ENCODE results near the gene RMDN2. TPM values are rescaled to one million over a fixed set of nuclear protein-coding genes. Genes with fewer than 3 reads are reported as not detected.

RMDN2 gene
- total RNA-seq, 8 experiments from 2014 or later, result 5.1 to 13.9 (median 8.1) TPM

- Histone ChIP-seq H3K27ac (no peak overlapping the region), H3K4me1 (replicated peaks in 1 of 2) (no peaks in the 10 kb centered on the region), H3K4me3 (no peak overlapping the region)
- WGBS, 10 experiments, result 76 to 100% (median 82%) methylated on average over 2 to 5 of the region's 5 CpGs; no CpG with 5 or more reads in 4 of the 10 experiments
- in situ Hi-C loops (cut with MboI; ENCODE audit: low pct_unique_long_range_greater_than_20kb in 2 of 9, low sequenced_read_pairs in 9 of 9, unreplicated experiment in 9 of 9), result no loop called here
- no peak for ATAC-seq (replicated peaks in 6 of 8)
Observed at GRCh38 chr2:37904993-37905392, 20.1 kb upstream of the RMDN2 start.

DNA sequence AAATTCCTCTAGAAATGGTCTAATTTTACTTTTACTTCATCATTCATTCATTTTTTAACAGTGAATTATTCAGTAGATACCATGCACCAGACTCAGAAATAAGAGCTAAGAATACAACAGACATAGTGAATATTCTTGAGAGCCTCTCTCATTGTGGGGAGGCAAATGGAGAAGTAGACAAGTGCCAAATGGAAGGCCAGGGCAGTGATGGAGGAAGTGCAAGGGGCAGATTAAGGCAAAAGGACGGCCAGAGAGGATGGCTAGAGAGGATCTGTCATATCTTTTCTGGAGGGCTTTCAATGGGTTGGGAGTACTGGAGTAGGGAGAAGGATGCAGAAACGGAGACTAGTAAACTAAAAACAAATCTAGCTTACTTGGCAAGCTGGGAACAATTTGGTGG lies 19.0 kb upstream of the RMDN2 start:
- Histone ChIP-seq H3K4me1 (replicated peaks in 1 of 2) (no peaks in the 10 kb centered on the region), H3K4me3 (no peak overlapping the region), H3K27ac (no peak overlapping the region)
- ATAC-seq (replicated peaks in 6 of 8), result no peak
- WGBS, 10 experiments, result 60 to 100% (median 86%) methylated on average over 1 to 2 of the region's 2 CpGs; no CpG with 5 or more reads in 2 of the 10 experiments
- in situ Hi-C loops (cut with MboI; ENCODE audit: low pct_unique_long_range_greater_than_20kb in 2 of 9, low sequenced_read_pairs in 9 of 9, unreplicated experiment in 9 of 9), result no loop called here

DNA sequence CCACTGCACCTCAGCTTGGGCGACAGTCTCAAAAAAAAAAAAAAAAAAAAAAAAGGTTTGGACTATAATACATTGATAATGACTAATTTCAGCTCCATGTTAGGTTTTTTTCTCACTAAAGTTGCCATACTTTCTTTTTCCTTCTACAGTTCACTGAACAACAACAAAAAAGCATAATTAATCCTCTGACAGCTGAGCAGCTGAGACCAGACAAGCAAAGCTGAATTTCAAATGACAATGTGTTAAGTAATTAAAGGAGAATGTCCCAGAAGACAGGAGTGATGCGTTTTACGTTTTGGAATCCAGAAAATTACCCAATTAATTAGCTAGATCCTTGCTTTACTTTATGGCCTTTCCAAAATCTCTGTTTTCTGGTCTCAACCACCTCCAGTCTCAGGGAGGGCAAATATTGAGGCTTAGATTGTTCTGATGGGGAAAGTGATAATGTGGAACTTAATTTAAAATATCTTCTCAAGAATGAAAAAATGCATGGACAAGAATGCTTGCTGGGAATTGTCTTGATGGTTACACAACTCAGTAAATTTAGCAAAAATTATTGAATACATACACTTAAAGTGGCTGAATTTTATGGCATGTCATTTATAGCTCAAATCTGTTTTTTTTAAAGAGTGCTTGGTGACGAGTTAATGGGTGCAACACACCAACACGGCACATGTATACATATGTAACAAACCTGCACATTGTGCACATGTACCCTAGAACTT lies 17.4 kb upstream of the RMDN2 start:
- Histone ChIP-seq H3K4me1 (replicated peaks in 1 of 2) (no peaks in the 10 kb centered on the region), H3K27ac (no peak overlapping the region), H3K4me3 (no peak overlapping the region)
- peak in 6 of 8 experiments; percentile 19 to 61 (median 40) for ATAC-seq (replicated peaks in 6 of 8)
- in situ Hi-C loops (cut with MboI; ENCODE audit: low pct_unique_long_range_greater_than_20kb in 2 of 9, low sequenced_read_pairs in 9 of 9, unreplicated experiment in 9 of 9), result no loop called here
- 7 to 80% (median 42%) methylated on average over 1 to 5 of the region's 5 CpGs for WGBS, 10 experiments

DNA sequence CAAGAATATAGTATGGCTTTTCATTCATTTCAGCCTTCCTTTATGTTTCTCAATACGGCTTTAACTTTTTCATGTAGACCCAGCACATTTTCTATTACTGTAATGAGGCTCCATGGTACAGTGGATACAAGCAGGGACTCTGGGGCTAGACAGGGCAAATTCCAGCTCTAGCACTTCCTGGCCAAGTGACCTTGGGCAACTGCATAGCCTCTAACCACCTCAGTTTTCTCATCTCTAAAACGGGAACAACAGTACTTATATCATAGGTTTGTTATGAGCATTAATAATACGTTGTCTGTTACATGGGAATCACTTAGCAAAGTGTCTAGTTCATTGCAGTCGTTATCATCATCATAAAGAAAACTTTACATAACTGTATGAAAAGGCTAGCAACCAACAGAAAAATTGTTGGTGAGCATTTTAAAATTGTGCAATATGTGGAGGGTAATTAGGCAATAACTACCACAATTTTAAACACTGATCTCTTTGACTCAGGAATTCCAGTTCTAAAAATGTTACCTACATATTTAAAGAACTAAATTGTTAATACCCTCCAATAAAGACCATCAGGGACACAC lies 13.7 kb upstream of the RMDN2 start:
- WGBS, 10 experiments, result 75 to 100% (median 85%) methylated on average over 1 to 4 of the region's 4 CpGs
- Histone ChIP-seq H3K4me3 (no peak overlapping the region), H3K4me1 (replicated peaks in 1 of 2) (no peaks in the 10 kb centered on the region), H3K27ac (no peak overlapping the region)
- in situ Hi-C loops (cut with MboI; ENCODE audit: low pct_unique_long_range_greater_than_20kb in 2 of 9, low sequenced_read_pairs in 9 of 9, unreplicated experiment in 9 of 9), result no loop called here
- ATAC-seq (replicated peaks in 6 of 8), result no peak

GRCh38 chr2:37912056-37912455 lies 13.0 kb upstream of the RMDN2 start:
- Histone ChIP-seq H3K27ac (no peak overlapping the region), H3K4me1 (replicated peaks in 1 of 2) (no peaks in the 10 kb centered on the region), H3K4me3 (no peak overlapping the region)
- 29 to 100% (median 59%) methylated on average over 1 of the region's 1 CpG; no CpG with 5 or more reads in 2 of the 10 experiments for WGBS, 10 experiments
- peak in 1 of 8 experiments; percentile 6 for ATAC-seq (replicated peaks in 6 of 8)
- in situ Hi-C loops (cut with MboI; ENCODE audit: low pct_unique_long_range_greater_than_20kb in 2 of 9, low sequenced_read_pairs in 9 of 9, unreplicated experiment in 9 of 9), result no loop called here

- H3K27ac ChIP-seq, result no peak overlapping the region
- no peaks in the 10 kb centered on the region for H3K4me1 ChIP-seq (replicated peaks in 1 of 2)
- in situ Hi-C loops (cut with MboI; ENCODE audit: low pct_unique_long_range_greater_than_20kb in 2 of 9, low sequenced_read_pairs in 9 of 9, unreplicated experiment in 9 of 9), result no loop called here
- WGBS, 10 experiments, result 75 to 100% (median 91%) methylated on average over 1 to 2 of the region's 2 CpGs; no CpG with 5 or more reads in 1 of the 10 experiments
- H3K4me3 ChIP-seq, result no peak overlapping the region
- no peak for ATAC-seq (replicated peaks in 6 of 8)
Observed at GRCh38 chr2:37912616-37913015, 12.5 kb upstream of the RMDN2 start.

GRCh38 chr2:37914340-37914739 lies 10.7 kb upstream of the RMDN2 start:
- in situ Hi-C loops (cut with MboI; ENCODE audit: low pct_unique_long_range_greater_than_20kb in 2 of 9, low sequenced_read_pairs in 9 of 9, unreplicated experiment in 9 of 9), result no loop called here
- no peak overlapping the region for H3K4me3 ChIP-seq
- WGBS, 10 experiments, result 60 to 100% (median 100%) methylated on average over 1 to 2 of the region's 5 CpGs; no CpG with 5 or more reads in 5 of the 10 experiments

DNA sequence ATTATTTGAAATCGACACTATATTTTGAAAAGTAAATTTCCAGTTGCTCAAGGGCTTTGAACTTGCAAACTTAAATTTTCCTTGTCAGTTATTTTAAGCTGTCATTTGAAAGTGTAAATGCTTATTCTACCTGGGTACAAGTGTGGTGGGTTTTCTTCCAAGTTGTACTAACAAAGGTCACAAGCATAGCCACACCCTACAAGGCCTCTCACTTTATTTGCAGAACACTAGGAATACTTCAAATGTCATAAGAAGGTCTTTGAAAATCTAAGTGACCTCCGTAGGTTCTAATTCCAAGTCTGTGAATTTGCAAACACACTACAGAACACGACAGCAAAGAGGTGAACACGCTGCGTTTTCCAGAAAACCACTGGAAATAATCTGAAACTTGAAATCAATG lies 9.3 kb upstream of the RMDN2 start:
- ATAC-seq (replicated peaks in 6 of 8), result no peak
- no peak overlapping the region for H3K4me3 ChIP-seq
- H3K4me1 ChIP-seq (replicated peaks in 1 of 2), result peaks cover 0 to 5% of the 10 kb centered on the region in 2 donors
- in situ Hi-C loops (cut with MboI; ENCODE audit: low pct_unique_long_range_greater_than_20kb in 2 of 9, low sequenced_read_pairs in 9 of 9, unreplicated experiment in 9 of 9), result no loop called here
- WGBS, 10 experiments, result 77 to 94% (median 80%) methylated on average over 3 to 5 of the region's 5 CpGs; no CpG with 5 or more reads in 1 of the 10 experiments
- H3K27ac ChIP-seq, result no peak overlapping the region

More at GRCh38 chr2:37914340-37914739, 10.7 kb upstream of the RMDN2 start:
- no peak overlapping the region for H3K27ac ChIP-seq
- no peak for ATAC-seq (replicated peaks in 6 of 8)
- H3K4me1 ChIP-seq (replicated peaks in 1 of 2), result no peaks in the 10 kb centered on the region

- ATAC-seq (replicated peaks in 6 of 8), result peak in 4 of 8 experiments; percentile 29 to 82 (median 42)
- no peak overlapping the region for H3K4me3 ChIP-seq
- H3K4me1 ChIP-seq (replicated peaks in 1 of 2), result peaks cover 0 to 5% of the 10 kb centered on the region in 2 donors
- no peak overlapping the region for H3K27ac ChIP-seq
- in situ Hi-C loops (cut with MboI; ENCODE audit: low pct_unique_long_range_greater_than_20kb in 2 of 9, low sequenced_read_pairs in 9 of 9, unreplicated experiment in 9 of 9), result no loop called here
- 41 to 100% (median 95%) methylated on average over 2 to 3 of the region's 3 CpGs; no CpG with 5 or more reads in 3 of the 10 experiments for WGBS, 10 experiments
Observed at GRCh38 chr2:37916512-37917082, 8.5 kb upstream of the RMDN2 start.

DNA sequence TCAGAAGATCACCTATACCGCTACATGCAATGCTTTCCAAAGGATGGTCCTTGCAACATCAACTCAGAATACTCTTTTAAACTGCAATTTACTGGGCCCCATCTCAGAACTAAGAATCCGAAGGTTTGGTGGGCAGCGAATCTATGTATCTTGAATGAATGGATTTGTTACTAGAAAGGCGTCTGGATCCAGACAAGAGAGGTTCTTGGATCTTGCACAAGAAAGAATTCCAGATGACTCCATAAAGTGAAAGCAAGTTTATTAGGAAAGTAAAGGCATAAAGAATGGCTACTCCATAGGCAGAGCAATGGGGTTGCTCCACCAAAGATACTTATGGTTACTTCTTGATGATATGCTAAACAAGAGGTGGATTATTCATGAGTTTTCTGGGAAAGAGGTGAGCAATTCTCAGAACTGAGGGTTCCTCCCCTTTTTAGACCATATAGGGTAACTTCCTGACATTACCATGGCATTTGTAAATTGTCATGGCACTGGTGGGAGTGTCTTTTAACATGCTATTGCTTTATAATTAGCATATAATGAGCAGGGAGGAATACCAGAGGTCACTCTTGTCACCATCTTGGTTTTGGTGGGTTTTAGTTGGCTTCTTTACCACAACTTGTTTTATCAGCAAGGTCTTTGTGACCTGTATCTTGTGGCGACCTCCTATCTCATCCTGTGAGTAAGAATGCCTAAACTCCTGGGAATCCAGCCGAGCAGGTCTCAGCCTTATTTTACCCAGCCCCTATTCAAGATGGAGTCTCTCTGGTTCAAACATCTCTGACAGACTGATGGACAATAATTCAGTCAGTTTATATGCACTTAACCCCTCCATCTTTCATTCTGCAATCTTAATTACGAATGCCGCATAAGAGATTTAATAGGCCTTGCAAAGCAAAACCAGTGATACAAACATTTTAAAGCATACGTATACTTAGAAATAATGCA lies 7.5 kb upstream of the RMDN2 start:
- in situ Hi-C loops (cut with MboI; ENCODE audit: low pct_unique_long_range_greater_than_20kb in 2 of 9, low sequenced_read_pairs in 9 of 9, unreplicated experiment in 9 of 9), result no loop called here
- Histone ChIP-seq H3K27ac (no peak overlapping the region), H3K4me3 (no peak overlapping the region), H3K4me1 (replicated peaks in 1 of 2) (peaks cover 0 to 5% of the 10 kb centered on the region in 2 donors)
- peak in 3 of 8 experiments; percentile 56 to 77 (median 72) for ATAC-seq (replicated peaks in 6 of 8)
- WGBS, 10 experiments, result 37 to 100% (median 88%) methylated on average over 3 to 9 of the region's 9 CpGs

DNA sequence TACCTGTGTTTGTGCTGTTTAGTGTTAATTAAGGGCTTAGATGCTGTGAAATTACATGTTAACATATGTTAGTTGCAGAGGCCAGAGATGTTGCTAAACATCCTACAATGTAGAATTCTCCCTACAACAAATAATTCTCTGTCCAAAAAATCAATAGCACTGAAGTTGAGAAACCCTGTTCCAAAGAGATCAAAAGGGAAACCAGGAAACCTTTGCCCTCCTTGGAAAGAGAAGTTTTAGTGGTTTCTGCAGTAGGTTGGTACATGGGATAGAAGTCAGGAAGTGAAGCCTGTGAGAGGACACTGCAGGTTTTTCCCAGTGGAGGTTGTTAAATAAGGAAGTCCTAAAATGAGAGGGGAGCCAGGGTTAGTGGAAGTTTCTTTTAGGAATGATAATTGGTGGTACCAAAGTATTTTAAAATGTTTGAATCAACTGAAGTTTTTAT lies 6.3 kb upstream of the RMDN2 start:
- in situ Hi-C loops (cut with MboI; ENCODE audit: low pct_unique_long_range_greater_than_20kb in 2 of 9, low sequenced_read_pairs in 9 of 9, unreplicated experiment in 9 of 9), result no loop called here
- no peak for ATAC-seq (replicated peaks in 6 of 8)
- Histone ChIP-seq H3K4me3 (no peak overlapping the region), H3K4me1 (replicated peaks in 1 of 2) (peaks cover 0 to 5% of the 10 kb centered on the region in 2 donors), H3K27ac (no peak overlapping the region)

DNA sequence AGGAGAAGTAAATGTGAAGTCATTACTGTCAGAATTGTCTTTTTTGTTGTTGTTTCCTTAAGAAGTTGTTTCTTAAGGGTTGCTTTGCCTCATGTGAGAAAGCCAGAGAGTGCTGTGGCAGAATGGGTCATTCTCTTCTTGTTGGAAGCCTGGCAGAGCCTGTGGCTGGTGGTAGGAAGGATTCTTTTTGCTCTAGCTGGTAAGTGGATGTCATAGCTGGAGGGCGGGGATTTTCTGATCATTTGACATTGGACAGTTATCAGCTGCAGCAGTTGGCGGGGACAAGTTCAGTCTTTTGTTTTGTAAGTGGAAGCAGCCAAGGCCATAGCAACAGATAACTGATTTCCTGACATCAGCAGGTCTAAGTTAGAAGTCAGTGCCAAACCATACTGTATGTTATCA lies 5.5 kb upstream of the RMDN2 start:
- in situ Hi-C loops (cut with MboI; ENCODE audit: low pct_unique_long_range_greater_than_20kb in 2 of 9, low sequenced_read_pairs in 9 of 9, unreplicated experiment in 9 of 9), result no loop called here
- WGBS, 10 experiments, result 43 to 92% (median 80%) methylated on average over 1 to 2 of the region's 2 CpGs
- Histone ChIP-seq H3K4me1 (replicated peaks in 1 of 2) (peaks cover 2 to 5% of the 10 kb centered on the region in 2 donors), H3K4me3 (no peak overlapping the region), H3K27ac (no peak overlapping the region)
- ATAC-seq (replicated peaks in 6 of 8), result peak in 1 of 8 experiments; percentile 22
